ENCODE measurements around the gene LRMDA.

- TF ChIP-seq AFF4 (CRISPR knock-in tag; IDR thresholded peaks at IDR 0.05) (no peak), ZNF772 (CRISPR knock-in tag; IDR thresholded peaks at IDR 0.05) (no peak), CREB1 (IDR thresholded peaks at IDR 0.05) (no peak), CREB1 (CRISPR knock-in tag; IDR thresholded peaks at IDR 0.05) (no peak), CTCF (CRISPR knock-in tag; IDR thresholded peaks at IDR 0.05) (no peak), POLR2A (IDR thresholded peaks at IDR 0.05; ENCODE audit: insufficient read depth in 1 of 2, low read depth in 2 of 2, low read length in 2 of 2) (no peak), ZNF512 (CRISPR knock-in tag; IDR thresholded peaks at IDR 0.05) (no peak), ZNF441 (CRISPR knock-in tag; IDR thresholded peaks at IDR 0.05; ENCODE audit: borderline replicate concordance) (no peak), ZC3H4 (CRISPR knock-in tag; IDR thresholded peaks at IDR 0.05; ENCODE audit: borderline replicate concordance) (no peak)
These were observed 583.8 kb downstream of the LRMDA start for GRCh38 chr10:76015245-76015644.

Measured in HepG2 (cell line).